Loucy (cell line): ENCODE results near the gene MYT1.

Source experiments
- H2AFZ ChIP-seq: fragments of 200-600 bp; sonication (generic); 2 replicates; pipeline ENCODE4 v1.6.0; 2016; ENCODE audit warnings: antibody characterized with exemption, mild to moderate bottlenecking, low read length, moderate library complexity
- H3F3A ChIP-seq: fragments of 200-600 bp; 2 replicates; pipeline ENCODE4 v1.6.0; 2016; ENCODE audit warnings: antibody characterized with exemption, low read depth, mild to moderate bottlenecking
- H3K27me3 ChIP-seq: fragments of 200-600 bp; sonication (generic); 2 replicates; pipeline ENCODE4 v1.6.1; 2014; ENCODE audit warnings: low read length, mild to moderate bottlenecking; ENCODE audit not compliant: insufficient read depth, poor library complexity, severe bottlenecking
- H3K36me3 ChIP-seq: fragments of 200-600 bp; sonication (generic); 2 replicates; pipeline ENCODE4 v1.6.1; 2016; ENCODE audit warnings: low read length; ENCODE audit not compliant: insufficient read depth
- H3K4me1 ChIP-seq: fragments of 200-600 bp; sonication (generic); 2 replicates; pipeline ENCODE4 v1.5.1; 2014; ENCODE audit warnings: low read length, mild to moderate bottlenecking; ENCODE audit not compliant: insufficient read depth, poor library complexity, severe bottlenecking
- H3K4me2 ChIP-seq: fragments of 200-600 bp; sonication (generic); 2 replicates; pipeline ENCODE4 v1.6.0; 2014; ENCODE audit warnings: antibody characterized with exemption, low read length, low read depth, mild to moderate bottlenecking; ENCODE audit not compliant: poor library complexity, severe bottlenecking
- H3K4me3 ChIP-seq: fragments of 200-600 bp; sonication (generic); 2 replicates; pipeline ENCODE4 v1.5.1; 2014; ENCODE audit warnings: low read length, mild to moderate bottlenecking, mixed read lengths; ENCODE audit not compliant: poor library complexity, severe bottlenecking
- H3K79me2 ChIP-seq: fragments of 200-600 bp; sonication (generic); 2 replicates; pipeline ENCODE4 v1.6.1; 2014; ENCODE audit warnings: low read length; ENCODE audit not compliant: insufficient read depth
- H3K9ac ChIP-seq: fragments of 200-600 bp; sonication (generic); 2 replicates; pipeline ENCODE4 v1.6.0; 2014; ENCODE audit warnings: mild to moderate bottlenecking, low read depth, low read length, moderate library complexity; ENCODE audit not compliant: poor library complexity, severe bottlenecking
- H3K9me2 ChIP-seq: fragments of 200-600 bp; sonication (generic); replicated peaks from 2 replicates; pipeline ENCODE4 v1.6.1; 2016; ENCODE audit warnings: low read depth, low read length, mixed read lengths
- H3K9me3 ChIP-seq: fragments of 200-600 bp; sonication (generic); 2 replicates; pipeline ENCODE4 v1.6.1; 2014; ENCODE audit warnings: mild to moderate bottlenecking, antibody characterized with exemption, low read length, low read depth; ENCODE audit not compliant: insufficient read depth
- H4K20me1 ChIP-seq: fragments of 200-600 bp; sonication (generic); 2 replicates; pipeline ENCODE4 v1.6.0; 2014; ENCODE audit warnings: antibody characterized with exemption, low read length, mild to moderate bottlenecking; ENCODE audit not compliant: insufficient read depth, poor library complexity, severe bottlenecking
- CTCF ChIP-seq: fragments of 200-600 bp; sonication (generic); conservative IDR thresholded peaks from 2 replicates; pipeline ENCODE4 v1.5.1; 2014; ENCODE audit warnings: mild to moderate bottlenecking, antibody characterized with exemption, low read length
- EZH2phosphoT487 ChIP-seq: fragments of 200-600 bp; IDR thresholded peaks from 2 replicates; pipeline ENCODE4 v1.6.1; 2018; ENCODE audit warnings: antibody characterized with exemption, mild to moderate bottlenecking, moderate library complexity, borderline replicate concordance

MYT1 gene

GRCh38 chr20:64151633-64152530, 12.4 kb upstream of the MYT1 start:
- Histone ChIP-seq H2AFZ (no peak overlapping the region), H3K4me1 (no peaks in the 10 kb centered on the region), H3K9me3 (peaks cover 24% of the 10 kb centered on the region; the same call in 1 of the 2 replicates), H3K27me3 (no peaks in the 10 kb centered on the region), H3K79me2 (no peaks in the 10 kb centered on the region), H3K36me3 (no peaks in the 10 kb centered on the region), H3K4me3 (no peak overlapping the region), H3F3A (no peaks in the 10 kb centered on the region; the same call in 1 of the 2 replicates), H3K9ac (no peak overlapping the region), H3K4me2 (no peak overlapping the region), H4K20me1 (no peaks in the 10 kb centered on the region), H3K9me2 (no peaks in the 10 kb centered on the region)
- TF ChIP-seq EZH2phosphoT487 (no peak), CTCF (no peak)

- H2AFZ ChIP-seq = no peak overlapping the region
- no peaks in the 10 kb centered on the region for H4K20me1 ChIP-seq
- H3K9ac ChIP-seq = no peak overlapping the region
- no peak overlapping the region for H3K4me3 ChIP-seq
- peaks cover 17% of the 10 kb centered on the region; the same call in 1 of the 2 replicates for H3K9me3 ChIP-seq
- H3K27me3 ChIP-seq = no peaks in the 10 kb centered on the region
- TF ChIP-seq EZH2phosphoT487 (no peak), CTCF (no peak)
- H3F3A ChIP-seq = no peaks in the 10 kb centered on the region; the same call in 1 of the 2 replicates
- no peaks in the 10 kb centered on the region for H3K36me3 ChIP-seq
- no peaks in the 10 kb centered on the region for H3K79me2 ChIP-seq
- H3K4me2 ChIP-seq = no peak overlapping the region
- H3K4me1 ChIP-seq = no peaks in the 10 kb centered on the region
- no peaks in the 10 kb centered on the region for H3K9me2 ChIP-seq
These were observed 11.3 kb upstream of the MYT1 start for GRCh38 chr20:64152906-64153305.

GRCh38 chr20:64153410-64153809, 10.8 kb upstream of the MYT1 start:
- Histone ChIP-seq H3K9me2 (no peaks in the 10 kb centered on the region), H3K9me3 (peaks cover 14% of the 10 kb centered on the region; the same call in 1 of the 2 replicates), H3K4me2 (no peak overlapping the region), H3K9ac (no peak overlapping the region), H3K4me1 (no peaks in the 10 kb centered on the region), H2AFZ (no peak overlapping the region), H3K79me2 (no peaks in the 10 kb centered on the region), H3K27me3 (no peaks in the 10 kb centered on the region), H3F3A (no peaks in the 10 kb centered on the region; the same call in 1 of the 2 replicates), H4K20me1 (no peaks in the 10 kb centered on the region), H3K4me3 (no peak overlapping the region), H3K36me3 (no peaks in the 10 kb centered on the region)
- TF ChIP-seq CTCF = no peak
- no peak for TF ChIP-seq EZH2phosphoT487
